Astrocyte (in vitro differentiated cells and primary cell): ENCODE data around the gene LRRC36. TPM values are rescaled to one million over a fixed set of nuclear protein-coding genes. Genes with fewer than 3 reads are reported as not detected.

Experiments
- DNase-seq: peaks from one replicate; pipeline ENCODE4 v3.0.0-alpha.2; 2010; ENCODE audit warnings: low read depth
- FAIRE-seq: peaks from 2 replicates; lab custom pipeline; 2011; peaks lifted over from hg19 to GRCh38; lab: Jason Lieb, UNC
- H2AFZ ChIP-seq: 2 replicates; pipeline ENCODE4 v1.6.0; 2012; ENCODE audit warnings: low read depth, low read length, inconsistent platforms
- H3K27ac ChIP-seq: 2 replicates; pipeline ENCODE4 v1.5.1; 2011; ENCODE audit warnings: low read depth, low read length, inconsistent platforms
- H3K27me3 ChIP-seq: 2 replicates; pipeline ENCODE4 v1.6.0; 2011; ENCODE audit warnings: low read length, inconsistent platforms; ENCODE audit not compliant: insufficient read depth
- H3K36me3 ChIP-seq: 2 replicates; pipeline ENCODE4 v1.5.1; 2011; ENCODE audit warnings: low read length, inconsistent platforms; ENCODE audit not compliant: insufficient read depth
- H3K4me1 ChIP-seq: 2 replicates; pipeline ENCODE4 v1.5.1; 2011; ENCODE audit warnings: low read length, inconsistent platforms; ENCODE audit not compliant: insufficient read depth
- H3K4me2 ChIP-seq: 2 replicates; pipeline ENCODE4 v1.6.0; 2012; ENCODE audit warnings: low read length, inconsistent platforms
- H3K4me3 ChIP-seq: 2 replicates; pipeline ENCODE4 v1.5.1; 2011; ENCODE audit warnings: low read depth, mild to moderate bottlenecking, low read length, inconsistent platforms; ENCODE audit not compliant: insufficient read depth
- H3K79me2 ChIP-seq: 2 replicates; pipeline ENCODE4 v1.6.0; 2012; ENCODE audit warnings: mild to moderate bottlenecking, low read length, inconsistent platforms; ENCODE audit not compliant: insufficient read depth
- H3K9ac ChIP-seq: 2 replicates; pipeline ENCODE4 v1.6.0; 2012; ENCODE audit warnings: mild to moderate bottlenecking, low read length, inconsistent platforms
- H3K9me3 ChIP-seq: 2 replicates; pipeline ENCODE4 v1.5.1; 2012; ENCODE audit warnings: low read depth, mild to moderate bottlenecking, low read length, inconsistent platforms; ENCODE audit not compliant: insufficient read depth
- H4K20me1 ChIP-seq: 2 replicates; pipeline ENCODE4 v1.6.0; 2012; ENCODE audit warnings: low read length, inconsistent platforms; ENCODE audit not compliant: insufficient read depth
- H3K27ac Mint-ChIP-seq: one replicate; pipeline ENCODE4 v1.8.0; 2021; ENCODE audit warnings: mild to moderate bottlenecking, mixed read lengths; ENCODE audit not compliant: unreplicated experiment
- H3K27me3 Mint-ChIP-seq: one replicate; pipeline ENCODE4 v1.8.0; 2021; ENCODE audit warnings: low read depth, mixed read lengths; ENCODE audit not compliant: unreplicated experiment
- H3K36me3 Mint-ChIP-seq: one replicate; pipeline ENCODE4 v1.8.0; 2021; ENCODE audit warnings: low read depth, mixed read lengths; ENCODE audit not compliant: unreplicated experiment
- H3K4me1 Mint-ChIP-seq: one replicate; pipeline ENCODE4 v1.8.0; 2021; ENCODE audit warnings: low read depth, mixed read lengths; ENCODE audit not compliant: unreplicated experiment
- H3K4me3 Mint-ChIP-seq: one replicate; pipeline ENCODE4 v1.8.0; 2021; ENCODE audit warnings: mild to moderate bottlenecking, moderate library complexity, mixed read lengths; ENCODE audit not compliant: unreplicated experiment
- H3K9me3 Mint-ChIP-seq: one replicate; pipeline ENCODE4 v1.8.0; 2021; ENCODE audit warnings: mild to moderate bottlenecking, mixed read lengths; ENCODE audit not compliant: unreplicated experiment
- EZH2 ChIP-seq: IDR thresholded peaks from 2 replicates; pipeline ENCODE4 v1.6.1; 2012; ENCODE audit warnings: mild to moderate bottlenecking, low read length, inconsistent platforms; ENCODE audit not compliant: insufficient read depth
- total RNA-seq: library from RNA; stranded (reverse); gene quantifications from 2 replicates; pipeline ENCODE4 v1.2.1, GENCODE V29; 2021
- TF ChIP-seq, protein P1 (sequence below): IDR thresholded peaks from 2 replicates; pipeline ENCODE4 v1.5.1; 2011; ENCODE audit warnings: low read depth, mild to moderate bottlenecking, inconsistent platforms, low read length, moderate library complexity; ENCODE audit not compliant: insufficient read depth

LRRC36 gene
- total RNA-seq, 1 donor from 2014 or later, result not detected

DNA sequence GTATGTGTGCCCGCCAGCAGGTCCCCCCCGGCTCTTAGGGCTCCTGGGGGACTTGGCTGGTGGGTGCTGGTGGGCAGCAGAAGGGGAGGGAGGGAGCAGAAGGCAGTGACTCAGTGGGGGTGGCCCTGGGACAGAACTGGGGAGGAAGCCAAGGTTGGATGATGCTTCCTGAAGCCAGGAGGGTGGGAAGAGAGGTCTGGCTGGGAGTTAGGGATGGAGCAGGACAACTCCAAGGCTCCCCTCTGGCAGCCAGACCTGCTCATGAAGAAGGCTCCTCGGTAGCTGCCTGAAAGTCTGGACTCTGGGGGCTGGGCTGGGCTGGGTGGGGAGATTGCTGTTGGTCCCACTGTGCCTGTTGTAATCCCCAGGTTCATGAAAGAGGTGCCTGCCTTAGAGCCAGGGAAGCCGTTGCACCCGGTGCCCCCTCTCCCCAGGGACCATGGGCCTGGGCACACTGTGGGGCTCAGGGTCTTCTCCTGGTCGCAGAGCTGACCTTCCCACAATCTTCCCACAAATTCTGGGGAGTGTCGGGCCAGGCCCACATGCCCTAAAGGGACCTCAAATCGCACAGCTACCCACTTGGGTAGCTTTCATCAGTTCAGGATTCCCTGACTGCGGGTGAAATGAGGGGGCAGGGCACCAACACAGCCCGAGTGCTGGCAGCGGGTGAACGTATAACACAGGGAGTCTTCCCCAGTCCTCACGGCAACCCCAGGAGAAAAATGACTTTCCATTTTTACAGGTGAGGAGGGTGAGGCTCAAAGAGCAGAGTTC is 48.4 kb upstream of the LRRC36 start:
- Histone ChIP-seq H3K36me3 (no peaks in the 10 kb centered on the region), H3K4me2 (peak overlapping the region; percentile 82), H3K4me1 (peaks cover 24% of the 10 kb centered on the region), H2AFZ (peak overlapping the region; percentile 32), H3K27me3 (no peaks in the 10 kb centered on the region), H4K20me1 (no peaks in the 10 kb centered on the region), H3K4me3 (peak overlapping the region; percentile 61), H3K79me2 (peaks cover 2% of the 10 kb centered on the region), H3K27ac (peak overlapping the region; percentile 96), H3K9ac (peak overlapping the region; percentile 75), H3K9me3 (no peaks in the 10 kb centered on the region)
- FAIRE-seq (no peak), DNase-seq (peak; percentile 88)
- no peak overlapping the region for H3K4me3 Mint-ChIP-seq
- peaks cover 3% of the 10 kb centered on the region for H3K9me3 Mint-ChIP-seq
- peaks cover 20% of the 10 kb centered on the region for H3K4me1 Mint-ChIP-seq
- H3K27ac Mint-ChIP-seq, result peak overlapping the region; percentile 96
- H3K27me3 Mint-ChIP-seq, result peaks cover 6% of the 10 kb centered on the region
- TF ChIP-seq, protein P1, sequence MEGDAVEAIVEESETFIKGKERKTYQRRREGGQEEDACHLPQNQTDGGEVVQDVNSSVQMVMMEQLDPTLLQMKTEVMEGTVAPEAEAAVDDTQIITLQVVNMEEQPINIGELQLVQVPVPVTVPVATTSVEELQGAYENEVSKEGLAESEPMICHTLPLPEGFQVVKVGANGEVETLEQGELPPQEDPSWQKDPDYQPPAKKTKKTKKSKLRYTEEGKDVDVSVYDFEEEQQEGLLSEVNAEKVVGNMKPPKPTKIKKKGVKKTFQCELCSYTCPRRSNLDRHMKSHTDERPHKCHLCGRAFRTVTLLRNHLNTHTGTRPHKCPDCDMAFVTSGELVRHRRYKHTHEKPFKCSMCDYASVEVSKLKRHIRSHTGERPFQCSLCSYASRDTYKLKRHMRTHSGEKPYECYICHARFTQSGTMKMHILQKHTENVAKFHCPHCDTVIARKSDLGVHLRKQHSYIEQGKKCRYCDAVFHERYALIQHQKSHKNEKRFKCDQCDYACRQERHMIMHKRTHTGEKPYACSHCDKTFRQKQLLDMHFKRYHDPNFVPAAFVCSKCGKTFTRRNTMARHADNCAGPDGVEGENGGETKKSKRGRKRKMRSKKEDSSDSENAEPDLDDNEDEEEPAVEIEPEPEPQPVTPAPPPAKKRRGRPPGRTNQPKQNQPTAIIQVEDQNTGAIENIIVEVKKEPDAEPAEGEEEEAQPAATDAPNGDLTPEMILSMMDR, result peak; percentile 2
- TF ChIP-seq EZH2, result no peak
- H3K36me3 Mint-ChIP-seq, result no peaks in the 10 kb centered on the region

DNA sequence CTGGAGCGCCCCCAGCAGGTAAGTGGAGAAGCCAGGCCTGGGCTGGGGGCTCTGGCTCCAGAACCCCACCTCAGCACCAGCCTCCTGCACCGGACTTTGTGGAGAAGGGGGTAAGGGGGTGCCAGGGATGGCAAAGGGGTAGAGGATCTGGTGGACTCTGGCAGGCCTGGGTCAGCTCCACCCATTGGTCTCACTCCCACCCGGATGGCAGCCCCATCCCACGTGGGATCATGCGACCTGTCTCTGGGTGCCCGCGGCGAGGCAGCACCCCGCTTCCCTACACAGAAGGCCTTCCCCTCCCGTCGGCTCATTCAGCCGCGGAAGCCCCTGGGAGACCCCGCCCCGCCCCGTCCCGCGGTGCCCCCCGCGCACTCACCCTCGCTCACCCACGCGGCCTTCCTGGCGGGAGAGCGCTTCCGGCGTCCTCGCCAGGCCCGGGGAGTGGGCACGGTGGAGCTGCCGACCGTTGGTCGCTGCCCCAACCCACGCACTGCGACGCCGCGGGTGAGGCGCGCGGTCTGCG is 47.8 kb upstream of the LRRC36 start:
- Histone ChIP-seq H3K4me3 (peak overlapping the region; percentile 61), H3K36me3 (no peaks in the 10 kb centered on the region), H3K9ac (peak overlapping the region; percentile 75), H3K9me3 (no peaks in the 10 kb centered on the region), H3K4me1 (peaks cover 24% of the 10 kb centered on the region), H3K27ac (peak overlapping the region; percentile 96), H4K20me1 (no peaks in the 10 kb centered on the region), H3K27me3 (no peaks in the 10 kb centered on the region), H2AFZ (peak overlapping the region; percentile 32), H3K79me2 (peaks cover 2% of the 10 kb centered on the region), H3K4me2 (peak overlapping the region; percentile 82)
- DNase-seq (no peak), FAIRE-seq (no peak)
- H3K4me3 Mint-ChIP-seq, result no peak overlapping the region
- H3K9me3 Mint-ChIP-seq, result peaks cover 3% of the 10 kb centered on the region
- peaks cover 5% of the 10 kb centered on the region for H3K36me3 Mint-ChIP-seq
- TF ChIP-seq, protein P1, result no peak
- TF ChIP-seq EZH2, result no peak
- H3K27ac Mint-ChIP-seq, result no peak overlapping the region
- peaks cover 11% of the 10 kb centered on the region for H3K27me3 Mint-ChIP-seq
- H3K4me1 Mint-ChIP-seq, result peaks cover 26% of the 10 kb centered on the region
